IMR-90 (cell line): ENCODE data around the gene IFRD1. TPM values are rescaled to one million over a fixed set of nuclear protein-coding genes. Genes with fewer than 3 reads are reported as not detected.
A peak's percentile ranks its signal among the peaks of the same experiment; 100 is the strongest.

Experiments used
- ATAC-seq: fragments of 200-7000 bp; cut with Tn5 transposase; 2 replicates; pipeline ENCODE4 v1.9.1; 2020; ENCODE audit warnings: low read depth, mild to moderate bottlenecking, moderate library complexity
- BruUV-seq: library from RNA; stranded (reverse); fragments of 400-500 nt; replicated peaks from 2 replicates; lab custom pipeline; 2021; lab: Mats Ljungman, UMichigan
- CTCF ChIA-PET: fragments of 300-600 bp; formaldehyde crosslinking; extraction: SDS; loops from one replicate; lab custom pipeline; 2021; ENCODE audit warnings: antibody characterized with exemption; lab: Yijun Ruan, JAX
- POLR2A ChIA-PET: fragments of 300-600 bp; sonication (Branson Sonifier 250); formaldehyde crosslinking; loops from one replicate; lab custom pipeline; 2022; ENCODE audit warnings: antibody characterized with exemption; ENCODE audit not compliant: unreplicated experiment; lab: Charles Lee
- DNase-seq: peaks from one replicate; pipeline ENCODE4 v3.0.0; 2013
- H2AFZ ChIP-seq: replicated peaks from 2 replicates; pipeline ENCODE3; 2013; ENCODE audit warnings: low read length, mild to moderate bottlenecking; ENCODE audit not compliant: poor library complexity
- H2AK5ac ChIP-seq: 2 replicates; pipeline ENCODE4 v1.6.1; 2013; ENCODE audit warnings: low read depth, low read length, inconsistent platforms
- H2AK9ac ChIP-seq: replicated peaks from 2 replicates; pipeline ENCODE3; 2013; ENCODE audit warnings: mild to moderate bottlenecking, low read depth, low read length, moderate library complexity; ENCODE audit not compliant: poor library complexity
- H2BK120ac ChIP-seq: 2 replicates; pipeline ENCODE4 v1.6.1; 2013; ENCODE audit warnings: low read depth, low read length, inconsistent platforms
- H2BK15ac ChIP-seq: 3 replicates; pipeline ENCODE4 v1.6.1; 2013; ENCODE audit warnings: low read depth, low read length, inconsistent platforms
- H2BK20ac ChIP-seq: 2 replicates; pipeline ENCODE4 v1.6.1; 2013; ENCODE audit warnings: low read depth, mild to moderate bottlenecking, inconsistent platforms, low read length, moderate library complexity
- H2BK5ac ChIP-seq: 2 replicates; pipeline ENCODE4 v1.6.1; 2013; ENCODE audit warnings: mild to moderate bottlenecking, low read depth, low read length, inconsistent platforms; ENCODE audit not compliant: poor library complexity, severe bottlenecking
- H3K14ac ChIP-seq: replicated peaks from 2 replicates; pipeline ENCODE4 v1.6.1; 2013; ENCODE audit warnings: low read depth, low read length, inconsistent platforms
- H3K18ac ChIP-seq: 2 replicates; pipeline ENCODE4 v1.6.1; 2013; ENCODE audit warnings: low read depth, low read length, control low read depth
- H3K23ac ChIP-seq: 2 replicates; pipeline ENCODE4 v1.6.1; 2013; ENCODE audit warnings: low read depth, low read length, inconsistent platforms
- H3K27ac ChIP-seq: 2 replicates; pipeline ENCODE4 v1.5.1; 2013; ENCODE audit warnings: mild to moderate bottlenecking, control low read depth, low read length; ENCODE audit not compliant: insufficient read depth
- H3K27me3 ChIP-seq: 2 replicates; pipeline ENCODE4 v1.6.1; 2013; ENCODE audit warnings: low read length; ENCODE audit not compliant: control insufficient read depth, insufficient read depth
- H3K36me3 ChIP-seq: 2 replicates; pipeline ENCODE4 v1.6.1; 2013; ENCODE audit warnings: low read length, mixed read lengths; ENCODE audit not compliant: control insufficient read depth, insufficient read depth
- H3K4ac ChIP-seq: 2 replicates; pipeline ENCODE4 v1.6.1; 2013; ENCODE audit warnings: low read depth, low read length, inconsistent platforms
- H3K4me1 ChIP-seq: 2 replicates; pipeline ENCODE4 v1.6.1; 2013; ENCODE audit warnings: low read length, mixed read lengths; ENCODE audit not compliant: control insufficient read depth, insufficient read depth
- H3K4me2 ChIP-seq: 2 replicates; pipeline ENCODE4 v1.6.1; 2013; ENCODE audit warnings: low read depth, mild to moderate bottlenecking, control low read depth, low read length, moderate library complexity
- H3K4me3 ChIP-seq: 2 replicates; pipeline ENCODE4 v1.5.1; 2013; ENCODE audit warnings: low read depth, mild to moderate bottlenecking, control low read depth, low read length, moderate library complexity; ENCODE audit not compliant: insufficient read depth
- H3K56ac ChIP-seq: 2 replicates; pipeline ENCODE4 v1.6.1; 2013; ENCODE audit warnings: low read length, inconsistent platforms; ENCODE audit not compliant: insufficient read depth; ENCODE audit errors: extremely low read depth
- H3K79me1 ChIP-seq, 2 experiments: 2 replicates each; pipeline ENCODE4 v1.6.1; 2013; ENCODE audit warnings: low read length in 2 of 2, inconsistent platforms in 1 of 2, low read depth in 1 of 2
- H3K9ac ChIP-seq: 2 replicates; pipeline ENCODE4 v1.6.1; 2013; ENCODE audit warnings: low read depth, low read length, control low read depth
- H3K9me1 ChIP-seq: 2 replicates; pipeline ENCODE4 v1.6.1; 2013; ENCODE audit warnings: low read length, inconsistent platforms; ENCODE audit not compliant: insufficient read depth
- H3K9me3 ChIP-seq: 2 replicates; pipeline ENCODE4 v1.6.1; 2013; ENCODE audit warnings: low read length; ENCODE audit not compliant: control insufficient read depth, insufficient read depth
- H4K20me1 ChIP-seq: 2 replicates; pipeline ENCODE4 v1.6.1; 2013; ENCODE audit warnings: low read length, inconsistent platforms; ENCODE audit not compliant: insufficient read depth
- H4K5ac ChIP-seq: 2 replicates; pipeline ENCODE4 v1.6.1; 2013; ENCODE audit warnings: mild to moderate bottlenecking, low read depth, low read length, control low read depth
- H4K8ac ChIP-seq, 2 experiments: 2 replicates each; pipeline ENCODE4 v1.6.1; 2013; ENCODE audit warnings: low read depth in 2 of 2, low read length in 2 of 2, control low read depth in 1 of 2, inconsistent platforms in 1 of 2
- H4K91ac ChIP-seq: 2 replicates; pipeline ENCODE4 v1.6.1; 2013; ENCODE audit warnings: low read depth, low read length, inconsistent platforms; ENCODE audit not compliant: insufficient read depth
- BHLHE40 ChIP-seq: fragments of 150-350 bp; IDR thresholded peaks from 2 replicates; pipeline ENCODE4 v1.6.1; 2016; ENCODE audit warnings: mild to moderate bottlenecking, low read depth, low read length
- CEBPB ChIP-seq: IDR thresholded peaks from 2 replicates; pipeline ENCODE4 v1.6.1; 2012; ENCODE audit warnings: low read depth, low read length, improper control_type of control experiment
- CHD1 ChIP-seq: IDR thresholded peaks from 2 replicates; pipeline ENCODE4 v1.6.1; 2012; ENCODE audit warnings: low read depth, low read length, improper control_type of control experiment
- FOS ChIP-seq: fragments of 150-350 bp; IDR thresholded peaks from 2 replicates; pipeline ENCODE4 v1.6.1; 2016; ENCODE audit warnings: low read depth, low read length
- MAFK ChIP-seq: IDR thresholded peaks from 2 replicates; pipeline ENCODE4 v1.6.1; 2012; ENCODE audit warnings: low read depth, low read length, improper control_type of control experiment
- MAZ ChIP-seq: IDR thresholded peaks from 2 replicates; pipeline ENCODE4 v1.6.1; 2012; ENCODE audit warnings: low read depth, mild to moderate bottlenecking, low read length, improper control_type of control experiment, moderate library complexity, borderline replicate concordance
- MXI1 ChIP-seq: IDR thresholded peaks from 2 replicates; pipeline ENCODE4 v1.6.1; 2012; ENCODE audit warnings: low read depth, mild to moderate bottlenecking, low read length, moderate library complexity, borderline replicate concordance
- NFE2L2 ChIP-seq: fragments of 150-350 bp; IDR thresholded peaks from 2 replicates; pipeline ENCODE4 v1.6.1; 2016; ENCODE audit warnings: low read depth, mild to moderate bottlenecking, low read length
- POLR2A ChIP-seq: IDR thresholded peaks from 2 replicates; pipeline ENCODE4 v1.6.1; 2012; ENCODE audit warnings: mild to moderate bottlenecking, low read depth, low read length
- RAD21 ChIP-seq: IDR thresholded peaks from 2 replicates; pipeline ENCODE4 v1.6.1; 2012; ENCODE audit warnings: low read length, improper control_type of control experiment
- RCOR1 ChIP-seq: IDR thresholded peaks from 2 replicates; pipeline ENCODE4 v1.6.1; 2012; ENCODE audit warnings: mild to moderate bottlenecking, low read length, improper control_type of control experiment; ENCODE audit not compliant: insufficient replicate concordance
- RFX5 ChIP-seq: IDR thresholded peaks from 2 replicates; pipeline ENCODE4 v1.8.0; 2012; ENCODE audit warnings: low read depth, mild to moderate bottlenecking, low read length, moderate library complexity
- WGBS, 2 experiments: methylation state at CpG; one replicate each; pipeline versions ENCODE4 v1.1.5 to v1.1.7; 2013; ENCODE audit warnings: missing lambda C conversion rate in 2 of 2; ENCODE audit not compliant: insufficient read length in 1 of 2; ENCODE audit errors: extremely low coverage in 2 of 2; 5-methylcytosine and 5-hydroxymethylcytosine counted together
- dilution Hi-C: fragments of 300-500 bp; cut with HindIII; formaldehyde crosslinking; loops from one replicate; pipeline ENCODE4 v1.14.3; 2018; ENCODE audit warnings: low sequenced_read_pairs; ENCODE audit not compliant: unreplicated experiment
- in situ Hi-C: fragments of 300-500 bp; cut with MboI; formaldehyde crosslinking; loops from 3 replicates; pipeline ENCODE4 v1.14.3; 2019; ENCODE audit warnings: low sequenced_read_pairs, inconsistent platforms, mixed read lengths
- intact Hi-C: fragments of 100-400 bp; cut with micrococcal nuclease; formaldehyde crosslinking; loops from 2 replicates; pipeline ENCODE4 v1.10.0; 2022
- polyA plus RNA-seq, 3 experiments: library from polyadenylated mRNA; depleted of rRNA; stranded (reverse); fragments of >200 nt; gene quantifications; 2 replicates each; pipeline ENCODE4 v1.2.3, GENCODE V29; 2012; ENCODE audit warnings: low replicate concordance in 1 of 3
- total RNA-seq: library from RNA; depleted of rRNA; stranded (reverse); fragments of >200 nt; gene quantifications from 2 replicates; pipeline ENCODE4 v1.2.3, GENCODE V29; 2012
- TF ChIP-seq, protein P1 (sequence below): fragments of 150-350 bp; IDR thresholded peaks from 2 replicates; pipeline ENCODE4 v1.6.1; 2017; ENCODE audit warnings: mild to moderate bottlenecking, antibody characterized with exemption, low read length, low read depth
- TF ChIP-seq, protein P2 (sequence below): fragments of 150-350 bp; IDR thresholded peaks from 2 replicates; pipeline ENCODE4 v1.6.1; 2016; ENCODE audit warnings: low read depth, mild to moderate bottlenecking, low read length, moderate library complexity, borderline replicate concordance
- TF ChIP-seq, protein P3 (sequence below): conservative IDR thresholded peaks from 2 replicates; pipeline ENCODE4 v1.5.1; 2012; ENCODE audit warnings: mild to moderate bottlenecking, low read depth, low read length, improper control_type of control experiment

Gene IFRD1
- total and polyA plus RNA-seq, 2 of the 4 experiments (the other 2 are of a cell fraction): 18.3 to 25.3 TPM

DNA sequence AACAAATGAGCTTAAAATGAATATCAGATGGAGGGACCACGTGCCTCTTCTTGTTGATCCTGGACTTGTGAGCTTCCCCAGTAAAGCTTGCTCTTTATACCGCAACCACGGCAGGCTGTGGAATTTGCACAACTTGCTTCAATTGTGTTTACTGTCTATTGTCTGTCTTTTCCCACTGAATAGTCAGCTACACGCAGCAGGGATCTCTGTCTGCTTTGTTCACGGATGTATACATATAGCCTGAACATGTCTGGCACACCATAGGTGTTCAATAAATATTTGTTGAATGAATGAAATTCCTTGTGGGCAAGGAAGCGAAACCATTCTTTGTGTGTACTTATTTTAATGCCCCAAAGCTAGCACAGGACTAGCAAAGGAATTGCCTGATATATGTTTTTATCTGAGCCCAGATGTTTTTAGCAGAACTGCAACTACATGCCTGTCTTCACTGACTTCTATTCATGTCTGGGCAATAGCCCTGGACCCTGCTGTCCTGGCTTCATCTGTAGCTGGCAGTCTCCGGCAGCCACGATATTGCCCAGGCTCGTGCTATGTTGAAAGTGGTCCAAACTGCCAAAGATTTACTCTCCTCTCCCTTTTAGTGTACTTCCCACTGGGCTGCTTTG lies 29.9 kb upstream of the IFRD1 start:
- POLR2A ChIA-PET: no interaction called here
- H3K4me3 ChIP-seq: no peak overlapping the region
- TF ChIP-seq RCOR1 (no peak), MXI1 (no peak), BHLHE40 (no peak), RAD21 (no peak), MAFK (no peak), RFX5 (no peak), FOS (no peak), POLR2A (no peak), NFE2L2 (no peak), CHD1 (no peak), CEBPB (no peak), MAZ (no peak)
- TF ChIP-seq, protein P1, sequence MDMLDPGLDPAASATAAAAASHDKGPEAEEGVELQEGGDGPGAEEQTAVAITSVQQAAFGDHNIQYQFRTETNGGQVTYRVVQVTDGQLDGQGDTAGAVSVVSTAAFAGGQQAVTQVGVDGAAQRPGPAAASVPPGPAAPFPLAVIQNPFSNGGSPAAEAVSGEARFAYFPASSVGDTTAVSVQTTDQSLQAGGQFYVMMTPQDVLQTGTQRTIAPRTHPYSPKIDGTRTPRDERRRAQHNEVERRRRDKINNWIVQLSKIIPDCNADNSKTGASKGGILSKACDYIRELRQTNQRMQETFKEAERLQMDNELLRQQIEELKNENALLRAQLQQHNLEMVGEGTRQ: no peak
- TF ChIP-seq, protein P2, sequence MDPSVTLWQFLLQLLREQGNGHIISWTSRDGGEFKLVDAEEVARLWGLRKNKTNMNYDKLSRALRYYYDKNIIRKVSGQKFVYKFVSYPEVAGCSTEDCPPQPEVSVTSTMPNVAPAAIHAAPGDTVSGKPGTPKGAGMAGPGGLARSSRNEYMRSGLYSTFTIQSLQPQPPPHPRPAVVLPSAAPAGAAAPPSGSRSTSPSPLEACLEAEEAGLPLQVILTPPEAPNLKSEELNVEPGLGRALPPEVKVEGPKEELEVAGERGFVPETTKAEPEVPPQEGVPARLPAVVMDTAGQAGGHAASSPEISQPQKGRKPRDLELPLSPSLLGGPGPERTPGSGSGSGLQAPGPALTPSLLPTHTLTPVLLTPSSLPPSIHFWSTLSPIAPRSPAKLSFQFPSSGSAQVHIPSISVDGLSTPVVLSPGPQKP: no peak
- TF ChIP-seq, protein P3, sequence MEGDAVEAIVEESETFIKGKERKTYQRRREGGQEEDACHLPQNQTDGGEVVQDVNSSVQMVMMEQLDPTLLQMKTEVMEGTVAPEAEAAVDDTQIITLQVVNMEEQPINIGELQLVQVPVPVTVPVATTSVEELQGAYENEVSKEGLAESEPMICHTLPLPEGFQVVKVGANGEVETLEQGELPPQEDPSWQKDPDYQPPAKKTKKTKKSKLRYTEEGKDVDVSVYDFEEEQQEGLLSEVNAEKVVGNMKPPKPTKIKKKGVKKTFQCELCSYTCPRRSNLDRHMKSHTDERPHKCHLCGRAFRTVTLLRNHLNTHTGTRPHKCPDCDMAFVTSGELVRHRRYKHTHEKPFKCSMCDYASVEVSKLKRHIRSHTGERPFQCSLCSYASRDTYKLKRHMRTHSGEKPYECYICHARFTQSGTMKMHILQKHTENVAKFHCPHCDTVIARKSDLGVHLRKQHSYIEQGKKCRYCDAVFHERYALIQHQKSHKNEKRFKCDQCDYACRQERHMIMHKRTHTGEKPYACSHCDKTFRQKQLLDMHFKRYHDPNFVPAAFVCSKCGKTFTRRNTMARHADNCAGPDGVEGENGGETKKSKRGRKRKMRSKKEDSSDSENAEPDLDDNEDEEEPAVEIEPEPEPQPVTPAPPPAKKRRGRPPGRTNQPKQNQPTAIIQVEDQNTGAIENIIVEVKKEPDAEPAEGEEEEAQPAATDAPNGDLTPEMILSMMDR: no peak

More for the DNA sequence above, 29.9 kb upstream of the IFRD1 start:
- Histone ChIP-seq H3K14ac (peak overlapping the region; percentile 57), H4K91ac (0 out of 2 replicates have a peak overlapping the region, but pooled peaks have one; percentile 35), H2BK20ac (peak overlapping the region; percentile 47; the same call in 1 of the 2 replicates), H2AK9ac (no peak overlapping the region), H3K23ac (peak overlapping the region; percentile 45; the same call in 1 of the 2 replicates), H3K18ac (peak overlapping the region; percentile 12), H3K56ac (no peak overlapping the region), H4K20me1 (no peaks in the 10 kb centered on the region), H4K8ac (peak overlapping the region in 1 of 2 experiments; percentile 76; a peak in 2 of 4 replicates), H3K4me2 (peak overlapping the region; percentile 67), H3K9me1 (peaks cover 15% of the 10 kb centered on the region), H2AK5ac (peak overlapping the region; percentile 27; the same call in 1 of the 2 replicates), H3K4me1 (peaks cover 8% of the 10 kb centered on the region), H3K9me3 (no peaks in the 10 kb centered on the region), H4K5ac (peak overlapping the region; percentile 11; the same call in 1 of the 2 replicates), H2BK120ac (peak overlapping the region; percentile 74), H2BK5ac (no peak overlapping the region), H3K27ac (peak overlapping the region; percentile 30; the same call in 1 of the 2 replicates), H3K36me3 (no peaks in the 10 kb centered on the region), H2AFZ (peak overlapping the region; percentile 82), H3K4ac (peak overlapping the region; percentile 52; the same call in 1 of the 2 replicates), H2BK15ac (peak overlapping the region; percentile 65; the same call in 1 of the 3 replicates), H3K79me1 (no peaks in the 10 kb centered on the region), H3K9ac (no peak overlapping the region), H3K27me3 (no peaks in the 10 kb centered on the region)
- intact Hi-C loops: no loop called here
- in situ Hi-C loops: no loop called here
- BruUV-seq: no TSS peak
- 64% methylated on average over 3 of the region's 9 CpGs; no CpG with 5 or more reads in 1 of the 2 experiments for WGBS, 2 experiments
- dilution Hi-C loops: no loop called here
- CTCF ChIA-PET: interaction anchor here (0.9 kb wide), 1 partner anchor 667 kb away, joined by 3 read pairs; no protein-coding TSS in a partner anchor
- peak; percentile 53; the same call in 1 of the 2 replicates for ATAC-seq
- peak; percentile 6 for DNase-seq
